Lower lobe of right lung (tissue), 2 donors: ENCODE measurements around the gene HBS1L. TPM values are rescaled to one million over a fixed set of nuclear protein-coding genes. Genes with fewer than 3 reads are reported as not detected.

ENCODE experiments used
- ATAC-seq, 2 donors: fragments of 200-7000 bp; cut with Tn5 transposase; one replicate each; pipeline ENCODE4 v1.9.1; 2020 to 2022; ENCODE audit warnings: mild to moderate bottlenecking in 2 of 2, moderate library complexity in 2 of 2
- DNase-seq: peaks from one replicate; pipeline ENCODE4 v3.0.0-alpha.2; 2020
- H3K27ac ChIP-seq: fragments of 200-600 bp; one replicate; pipeline ENCODE4 v1.8.0; 2022
- H3K27me3 ChIP-seq: fragments of 200-600 bp; one replicate; pipeline ENCODE4 v1.8.0; 2022; ENCODE audit warnings: low read depth
- H3K36me3 ChIP-seq: fragments of 200-600 bp; one replicate; pipeline ENCODE4 v1.8.0; 2022; ENCODE audit warnings: mild to moderate bottlenecking
- H3K4me1 ChIP-seq: fragments of 200-600 bp; one replicate; pipeline ENCODE4 v1.8.0; 2022
- H3K4me3 ChIP-seq: fragments of 200-600 bp; one replicate; pipeline ENCODE4 v1.8.0; 2022; ENCODE audit warnings: mild to moderate bottlenecking
- H3K9me3 ChIP-seq: fragments of 200-600 bp; one replicate; pipeline ENCODE4 v1.8.0; 2022
- CTCF ChIP-seq: fragments of 200-600 bp; IDR thresholded peaks from one replicate; pipeline ENCODE4 v1.8.0; 2022; ENCODE audit warnings: antibody characterized with exemption, mild to moderate bottlenecking
- intact Hi-C: fragments of 100-400 bp; cut with DNase I; formaldehyde crosslinking; loops from one replicate; pipeline ENCODE4 v1.11.0; 2022
- total RNA-seq: library from RNA; stranded (reverse); fragmentation: NEBNext Ultra II Directional; extraction: Animal tissue kit (Norgen Biotek cat#: 25700); gene quantifications from one replicate; pipeline ENCODE4 v1.2.1, GENCODE V29; 2021
- donor health status: DM: no; HTN: yes; CAD: no; lungs with severe emphysema.

The HBS1L gene
- total RNA-seq, 1 donor from 2014 or later, result 51.3 TPM

GRCh38 chr6:135095716-135096115, 41.1 kb upstream of the HBS1L start:
- intact Hi-C loops, result no loop called here
- Histone ChIP-seq H3K9me3 (no peaks in the 10 kb centered on the region), H3K27ac (no peak overlapping the region), H3K4me3 (no peak overlapping the region), H3K27me3 (no peaks in the 10 kb centered on the region), H3K4me1 (no peaks in the 10 kb centered on the region), H3K36me3 (no peaks in the 10 kb centered on the region)
- TF ChIP-seq CTCF, result no peak
- DNase-seq, result no peak
- no peak for ATAC-seq

- H3K27me3 ChIP-seq, result no peaks in the 10 kb centered on the region
- H3K27ac ChIP-seq, result no peak overlapping the region
- H3K4me1 ChIP-seq, result no peaks in the 10 kb centered on the region
- TF ChIP-seq CTCF, result no peak
- H3K9me3 ChIP-seq, result no peaks in the 10 kb centered on the region
- ATAC-seq (no peak), DNase-seq (no peak)
- intact Hi-C loops, result no loop called here
- H3K4me3 ChIP-seq, result no peak overlapping the region
- H3K36me3 ChIP-seq, result no peaks in the 10 kb centered on the region
These were observed 39.8 kb upstream of the HBS1L start for GRCh38 chr6:135094403-135094821.

- intact Hi-C loops, result no loop called here
- no peaks in the 10 kb centered on the region for H3K36me3 ChIP-seq
- no peaks in the 10 kb centered on the region for H3K4me1 ChIP-seq
- no peak for ATAC-seq
- H3K9me3 ChIP-seq, result no peaks in the 10 kb centered on the region
- H3K27ac ChIP-seq, result no peak overlapping the region
- no peak for DNase-seq
- no peak for TF ChIP-seq CTCF
- H3K4me3 ChIP-seq, result no peak overlapping the region
- no peaks in the 10 kb centered on the region for H3K27me3 ChIP-seq
These were observed 39.0 kb upstream of the HBS1L start for GRCh38 chr6:135093578-135093977.

DNA sequence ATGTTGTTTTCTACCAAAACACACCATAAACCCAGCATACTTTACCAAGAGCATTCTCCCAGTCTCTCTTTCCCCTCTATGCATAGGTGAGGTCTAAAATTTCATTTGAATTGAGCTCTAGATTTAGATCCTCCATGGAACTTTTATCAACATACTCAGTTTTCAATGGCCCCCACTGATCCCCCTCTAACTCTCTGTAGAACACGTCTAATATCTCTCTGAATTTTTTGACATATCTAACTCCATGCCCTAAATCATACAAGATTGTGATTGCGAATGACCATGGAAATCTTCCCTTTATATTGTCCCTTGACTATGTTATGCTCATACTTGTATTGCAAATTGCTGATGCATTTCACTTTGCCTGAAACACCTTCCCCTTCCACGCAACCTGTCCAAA, 38.1 kb upstream of the HBS1L start:
- no peak for TF ChIP-seq CTCF
- H3K27me3 ChIP-seq, result no peaks in the 10 kb centered on the region
- H3K9me3 ChIP-seq, result no peaks in the 10 kb centered on the region
- no peak overlapping the region for H3K4me3 ChIP-seq
- intact Hi-C loops, result no loop called here
- no peaks in the 10 kb centered on the region for H3K36me3 ChIP-seq
- ATAC-seq (no peak), DNase-seq (no peak)
- no peak overlapping the region for H3K27ac ChIP-seq
- peaks cover 4% of the 10 kb centered on the region for H3K4me1 ChIP-seq

DNA sequence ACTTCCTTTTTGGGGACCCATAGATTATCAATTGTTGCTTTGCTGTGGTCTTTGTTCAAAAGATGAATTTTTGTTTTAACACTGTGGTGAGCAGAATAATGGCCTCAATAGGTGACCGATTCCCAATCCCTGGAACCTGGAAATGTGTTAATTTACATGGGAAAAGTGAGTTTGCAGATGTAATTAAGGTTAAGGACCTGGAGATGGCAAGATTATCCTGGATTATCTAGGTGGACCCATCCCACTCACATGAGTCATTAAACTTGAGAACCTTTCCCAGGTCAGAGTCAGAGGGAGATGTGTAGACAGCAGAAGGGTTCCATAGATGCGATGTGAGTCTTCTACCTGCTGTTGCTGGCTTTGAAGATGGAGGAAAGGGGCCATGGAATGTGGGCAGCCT, 36.2 kb upstream of the HBS1L start:
- intact Hi-C loops, result no loop called here
- H3K4me1 ChIP-seq, result peaks cover 4% of the 10 kb centered on the region
- H3K27me3 ChIP-seq, result no peaks in the 10 kb centered on the region
- no peak for ATAC-seq
- H3K27ac ChIP-seq, result no peak overlapping the region
- DNase-seq, result no peak
- no peaks in the 10 kb centered on the region for H3K9me3 ChIP-seq
- H3K4me3 ChIP-seq, result no peak overlapping the region
- no peak for TF ChIP-seq CTCF
- no peaks in the 10 kb centered on the region for H3K36me3 ChIP-seq

- no peaks in the 10 kb centered on the region for H3K36me3 ChIP-seq
- intact Hi-C loops, result no loop called here
- DNase-seq, result no peak
These were observed 35.3 kb upstream of the HBS1L start for GRCh38 chr6:135089901-135090300.

More at GRCh38 chr6:135089901-135090300, 35.3 kb upstream of the HBS1L start:
- no peak for ATAC-seq
- H3K9me3 ChIP-seq, result no peaks in the 10 kb centered on the region
- peaks cover 4% of the 10 kb centered on the region for H3K4me1 ChIP-seq
- H3K27ac ChIP-seq, result no peak overlapping the region
- H3K27me3 ChIP-seq, result no peaks in the 10 kb centered on the region
- no peak overlapping the region for H3K4me3 ChIP-seq
- no peak for TF ChIP-seq CTCF
